ENCODE data around the gene ENTR1.

The ENTR1 gene

GRCh38 chr9:136434580-136435169 lies 24.3 kb upstream of the ENTR1 start:
- TF ChIP-seq CTCF (IDR thresholded peaks at IDR 0.05; ENCODE audit: control insufficient read depth, extremely low read depth, insufficient read depth) = no peak
- no peak for DNase-seq (ENCODE audit: low read depth)
- no peak overlapping the region for H3K4me3 ChIP-seq (ENCODE audit: low read depth, low read length)

- no peak for DNase-seq (ENCODE audit: low read depth)
- H3K4me3 ChIP-seq (ENCODE audit: low read depth, low read length) = no peak overlapping the region
- TF ChIP-seq CTCF (IDR thresholded peaks at IDR 0.05; ENCODE audit: control insufficient read depth, extremely low read depth, insufficient read depth) = no peak
Observed at GRCh38 chr9:136433849-136434579, 23.6 kb upstream of the ENTR1 start.

- no peak for TF ChIP-seq CTCF (IDR thresholded peaks at IDR 0.05; ENCODE audit: control insufficient read depth, extremely low read depth, insufficient read depth)
- H3K4me3 ChIP-seq (ENCODE audit: low read depth, low read length) = no peak overlapping the region
- no peak for DNase-seq (ENCODE audit: low read depth)
Observed at GRCh38 chr9:136433043-136433715, 22.8 kb upstream of the ENTR1 start.

GRCh38 chr9:136432591-136432990 lies 22.2 kb upstream of the ENTR1 start:
- H3K4me3 ChIP-seq (ENCODE audit: low read depth, low read length) = no peak overlapping the region
- no peak for TF ChIP-seq CTCF (IDR thresholded peaks at IDR 0.05; ENCODE audit: control insufficient read depth, extremely low read depth, insufficient read depth)
- DNase-seq (ENCODE audit: low read depth) = no peak

GRCh38 chr9:136431782-136432350 lies 21.5 kb upstream of the ENTR1 start:
- H3K4me3 ChIP-seq (ENCODE audit: low read depth, low read length) = no peak overlapping the region
- DNase-seq (ENCODE audit: low read depth) = no peak
- no peak for TF ChIP-seq CTCF (IDR thresholded peaks at IDR 0.05; ENCODE audit: control insufficient read depth, extremely low read depth, insufficient read depth)

GRCh38 chr9:136430588-136431234 lies 20.3 kb upstream of the ENTR1 start:
- TF ChIP-seq CTCF (IDR thresholded peaks at IDR 0.05; ENCODE audit: control insufficient read depth, extremely low read depth, insufficient read depth) = no peak
- no peak for DNase-seq (ENCODE audit: low read depth)
- H3K4me3 ChIP-seq (ENCODE audit: low read depth, low read length) = no peak overlapping the region

Data from LNCaP clone FGC (cell line).